Measurements from ENCODE around the gene SPTBN4. TPM values are rescaled to one million over a fixed set of nuclear protein-coding genes. Genes with fewer than 3 reads are reported as not detected.

Gene SPTBN4
- total RNA-seq, 1 experiment from 2014 or later = 1.9 TPM

GRCh38 chr19:40583283-40583682 is 116.5 kb downstream of the SPTBN4 start:
- BruUV-seq (replicated peaks) = no TSS peak
- Histone ChIP-seq H3F3A (ENCODE audit: low read length, unreplicated experiment) (no peaks in the 10 kb centered on the region), H3K4me2 (ENCODE audit: low read length) (no peak overlapping the region), H3K4me1 (ENCODE audit: insufficient read depth, low read length) (no peaks in the 10 kb centered on the region), H3K4me3 (ENCODE audit: low read length) (no peak overlapping the region), H3K79me2 (ENCODE audit: low read length) (no peaks in the 10 kb centered on the region), H3K27me3 (ENCODE audit: low read length) (no peaks in the 10 kb centered on the region), H3K27ac (ENCODE audit: low read length) (no peak overlapping the region), H2AFZ (ENCODE audit: low read length) (no peak overlapping the region), H4K20me1 (ENCODE audit: low read length) (no peaks in the 10 kb centered on the region), H3K9me3 (ENCODE audit: low read length) (no peaks in the 10 kb centered on the region), H3K9ac (ENCODE audit: low read length) (no peak overlapping the region), H3K36me3 (ENCODE audit: low read depth, low read length) (no peaks in the 10 kb centered on the region), H3K9me2 (replicated peaks; ENCODE audit: low read length) (no peaks in the 10 kb centered on the region)
- intact Hi-C loops (cut with micrococcal nuclease) = no loop called here
- POLR2A ChIA-PET (ENCODE audit: unreplicated experiment) = no interaction called here
- no peak for ATAC-seq
- no peak for DNase-seq
- TF ChIP-seq CTCF (conservative IDR thresholded peaks at IDR 0.05; ENCODE audit: low read depth, low read length) (no peak), EZH2phosphoT487 (IDR thresholded peaks at IDR 0.05; ENCODE audit: borderline replicate concordance, low read length) (no peak), EZH2 (IDR thresholded peaks at IDR 0.05; ENCODE audit: low read length, unreplicated experiment) (no peak)
- CTCF ChIA-PET = no interaction called here

DNA sequence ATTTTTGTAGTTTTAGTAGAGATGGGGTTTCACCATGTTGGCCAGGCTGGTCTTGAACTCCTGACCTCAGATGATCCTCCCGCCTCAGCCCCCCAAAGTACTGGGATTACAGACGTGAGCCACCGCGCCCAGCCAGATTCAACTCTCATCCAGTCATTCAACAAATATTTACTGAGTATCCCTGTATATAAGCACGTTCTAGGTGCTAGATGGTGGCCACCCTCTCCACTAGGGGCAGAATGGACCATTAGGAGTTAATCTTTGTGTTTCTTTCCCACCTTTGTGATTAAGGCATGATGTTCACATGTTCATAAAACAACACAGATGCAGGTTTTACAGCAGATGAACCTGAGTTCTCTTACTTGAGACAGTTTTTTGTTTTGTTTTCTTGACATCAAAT is 117.2 kb downstream of the SPTBN4 start:
- ChIA-PET CTCF (no interaction called here), POLR2A (ENCODE audit: unreplicated experiment) (no interaction called here)
- H3K36me3 ChIP-seq (ENCODE audit: low read depth, low read length) = no peaks in the 10 kb centered on the region
- H4K20me1 ChIP-seq (ENCODE audit: low read length) = no peaks in the 10 kb centered on the region
- H3K4me3 ChIP-seq (ENCODE audit: low read length) = no peak overlapping the region
- no peak overlapping the region for H3K27ac ChIP-seq (ENCODE audit: low read length)
- TF ChIP-seq CTCF (conservative IDR thresholded peaks at IDR 0.05; ENCODE audit: low read depth, low read length) (peak; percentile 56), EZH2 (IDR thresholded peaks at IDR 0.05; ENCODE audit: low read length, unreplicated experiment) (no peak)
- no peaks in the 10 kb centered on the region for H3K27me3 ChIP-seq (ENCODE audit: low read length)
- ATAC-seq = peak; percentile 71
- intact Hi-C loops (cut with micrococcal nuclease) = no loop called here
- no TSS peak for BruUV-seq (replicated peaks)
- no peak overlapping the region for H2AFZ ChIP-seq (ENCODE audit: low read length)
- no peaks in the 10 kb centered on the region for H3K4me1 ChIP-seq (ENCODE audit: insufficient read depth, low read length)
- no peaks in the 10 kb centered on the region for H3K9me2 ChIP-seq (replicated peaks; ENCODE audit: low read length)
- H3K9me3 ChIP-seq (ENCODE audit: low read length) = no peaks in the 10 kb centered on the region
- H3F3A ChIP-seq (ENCODE audit: low read length, unreplicated experiment) = no peaks in the 10 kb centered on the region
- no peak overlapping the region for H3K9ac ChIP-seq (ENCODE audit: low read length)
- no peak overlapping the region for H3K4me2 ChIP-seq (ENCODE audit: low read length)
- H3K79me2 ChIP-seq (ENCODE audit: low read length) = no peaks in the 10 kb centered on the region
- DNase-seq = peak; percentile 56

DNA sequence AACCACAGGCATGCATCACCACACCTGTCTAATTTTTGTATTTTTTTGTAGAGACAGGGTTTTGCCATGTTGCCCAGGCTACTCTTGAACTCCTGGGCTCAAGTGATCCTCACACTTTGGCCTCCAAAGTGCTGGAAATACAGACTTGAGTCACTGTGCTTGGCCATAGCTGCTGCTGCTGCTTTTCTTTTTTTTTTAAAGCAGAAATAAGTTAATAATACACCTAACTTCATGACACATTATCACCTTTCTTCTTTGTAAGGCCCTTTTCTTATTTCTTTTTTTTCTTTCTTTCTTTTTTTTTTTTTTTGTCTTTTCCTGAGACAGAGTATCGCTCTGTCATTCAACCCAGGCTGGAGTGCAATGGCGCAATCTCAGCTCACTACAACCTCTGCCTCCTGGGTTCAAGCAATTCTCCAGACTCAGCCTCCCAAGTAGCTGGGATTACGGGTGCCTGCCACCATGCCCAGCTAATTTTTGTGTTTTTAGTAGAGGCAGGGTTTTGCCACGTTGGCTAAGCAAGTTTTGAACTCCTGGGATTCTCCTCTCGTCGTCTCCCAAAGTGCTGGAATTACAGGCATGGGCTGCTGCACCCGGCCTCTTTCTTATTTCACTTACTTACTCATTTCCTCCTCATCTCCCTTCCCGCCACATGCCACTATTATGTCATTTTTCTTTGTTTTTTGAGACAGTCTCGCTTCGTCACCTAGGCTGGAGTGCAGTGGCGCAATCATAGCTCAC is 118.6 kb downstream of the SPTBN4 start:
- intact Hi-C loops (cut with micrococcal nuclease) = no loop called here
- no peaks in the 10 kb centered on the region for H3K4me1 ChIP-seq (ENCODE audit: insufficient read depth, low read length)
- CTCF ChIA-PET = no interaction called here
- no peaks in the 10 kb centered on the region for H3K79me2 ChIP-seq (ENCODE audit: low read length)
- H2AFZ ChIP-seq (ENCODE audit: low read length) = no peak overlapping the region
- TF ChIP-seq CTCF (conservative IDR thresholded peaks at IDR 0.05; ENCODE audit: low read depth, low read length) = no peak
- TF ChIP-seq EZH2phosphoT487 (IDR thresholded peaks at IDR 0.05; ENCODE audit: borderline replicate concordance, low read length) = no peak
- no peak for TF ChIP-seq EZH2 (IDR thresholded peaks at IDR 0.05; ENCODE audit: low read length, unreplicated experiment)
- H3K27ac ChIP-seq (ENCODE audit: low read length) = 0 out of 2 replicates have a peak overlapping the region, but pooled peaks have one; percentile 9
- H4K20me1 ChIP-seq (ENCODE audit: low read length) = no peaks in the 10 kb centered on the region
- no peaks in the 10 kb centered on the region for H3K27me3 ChIP-seq (ENCODE audit: low read length)
- no peaks in the 10 kb centered on the region for H3F3A ChIP-seq (ENCODE audit: low read length, unreplicated experiment)
- peak; percentile 33 for DNase-seq
- no peaks in the 10 kb centered on the region for H3K9me3 ChIP-seq (ENCODE audit: low read length)
- H3K4me2 ChIP-seq (ENCODE audit: low read length) = no peak overlapping the region
- no peaks in the 10 kb centered on the region for H3K36me3 ChIP-seq (ENCODE audit: low read depth, low read length)
- H3K4me3 ChIP-seq (ENCODE audit: low read length) = no peak overlapping the region
- H3K9ac ChIP-seq (ENCODE audit: low read length) = no peak overlapping the region
- no TSS peak for BruUV-seq (replicated peaks)
- POLR2A ChIA-PET (ENCODE audit: unreplicated experiment) = no interaction called here
- H3K9me2 ChIP-seq (replicated peaks; ENCODE audit: low read length) = no peaks in the 10 kb centered on the region
- no peak for ATAC-seq
